ELF-1 (cell line): Measurements from ENCODE around the gene ALOX15B.

Experiments
- DNase-seq: peaks from one replicate; pipeline ENCODE4 v3.0.0-alpha.2; 2016; ENCODE audit warnings: low read depth, low spot score

Gene ALOX15B

DNA sequence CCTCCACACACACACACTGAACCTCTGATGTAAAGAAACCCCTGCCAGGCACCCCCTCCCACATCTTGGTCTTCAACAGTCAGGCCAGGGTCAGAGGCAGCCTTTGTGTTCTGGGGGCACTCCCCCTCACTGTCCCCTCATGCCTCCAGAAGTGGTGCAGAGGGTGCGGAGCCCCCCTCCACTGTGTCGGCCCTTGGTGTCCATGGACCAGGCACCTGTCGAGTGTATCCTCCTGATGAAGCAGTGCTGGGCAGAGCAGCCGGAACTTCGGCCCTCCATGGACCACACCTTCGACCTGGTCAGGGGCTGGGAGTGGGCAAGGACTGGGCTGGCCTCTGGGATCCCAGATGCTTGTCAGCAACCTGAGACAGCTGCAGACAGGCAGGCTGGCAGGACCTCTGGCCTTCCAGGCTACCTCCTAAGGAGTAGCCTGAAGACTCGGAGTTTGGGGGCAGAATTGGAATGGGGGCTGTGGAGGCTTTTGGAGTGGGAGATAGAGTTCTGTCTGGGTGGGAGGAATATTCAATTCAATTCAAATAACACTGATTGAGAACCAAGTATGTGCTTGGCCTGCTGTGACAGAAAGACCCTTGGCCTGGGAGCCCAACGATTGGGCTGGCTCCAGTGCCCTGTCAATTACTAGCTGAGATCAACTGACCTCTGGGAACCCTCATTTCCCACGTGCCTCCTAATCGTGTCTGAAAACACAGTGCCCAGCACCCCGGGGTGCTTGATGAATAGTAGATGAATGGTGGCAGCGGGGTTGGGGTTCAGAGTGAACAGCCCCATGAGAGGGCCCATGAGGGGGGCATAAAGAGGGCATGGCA lies 24.9 kb upstream of the ALOX15B start:
- DNase-seq, result no peak

DNA sequence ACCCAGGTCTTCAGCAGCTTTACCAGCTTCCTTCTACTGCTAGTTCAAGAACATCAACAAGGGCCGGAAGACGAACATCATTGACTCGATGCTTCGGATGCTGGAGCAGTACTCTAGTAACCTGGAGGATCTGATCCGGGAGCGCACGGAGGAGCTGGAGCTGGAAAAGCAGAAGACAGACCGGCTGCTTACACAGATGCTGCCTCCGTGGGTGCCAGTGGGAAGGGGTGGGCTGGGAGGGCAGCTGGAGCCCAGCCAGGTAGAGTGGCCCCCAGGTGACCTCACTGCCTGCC lies 24.4 kb upstream of the ALOX15B start:
- no peak for DNase-seq

GRCh38 chr17:8015236-8015956 lies 23.5 kb upstream of the ALOX15B start:
- DNase-seq, result no peak

GRCh38 chr17:8015957-8016631 lies 22.8 kb upstream of the ALOX15B start:
- no peak for DNase-seq

DNA sequence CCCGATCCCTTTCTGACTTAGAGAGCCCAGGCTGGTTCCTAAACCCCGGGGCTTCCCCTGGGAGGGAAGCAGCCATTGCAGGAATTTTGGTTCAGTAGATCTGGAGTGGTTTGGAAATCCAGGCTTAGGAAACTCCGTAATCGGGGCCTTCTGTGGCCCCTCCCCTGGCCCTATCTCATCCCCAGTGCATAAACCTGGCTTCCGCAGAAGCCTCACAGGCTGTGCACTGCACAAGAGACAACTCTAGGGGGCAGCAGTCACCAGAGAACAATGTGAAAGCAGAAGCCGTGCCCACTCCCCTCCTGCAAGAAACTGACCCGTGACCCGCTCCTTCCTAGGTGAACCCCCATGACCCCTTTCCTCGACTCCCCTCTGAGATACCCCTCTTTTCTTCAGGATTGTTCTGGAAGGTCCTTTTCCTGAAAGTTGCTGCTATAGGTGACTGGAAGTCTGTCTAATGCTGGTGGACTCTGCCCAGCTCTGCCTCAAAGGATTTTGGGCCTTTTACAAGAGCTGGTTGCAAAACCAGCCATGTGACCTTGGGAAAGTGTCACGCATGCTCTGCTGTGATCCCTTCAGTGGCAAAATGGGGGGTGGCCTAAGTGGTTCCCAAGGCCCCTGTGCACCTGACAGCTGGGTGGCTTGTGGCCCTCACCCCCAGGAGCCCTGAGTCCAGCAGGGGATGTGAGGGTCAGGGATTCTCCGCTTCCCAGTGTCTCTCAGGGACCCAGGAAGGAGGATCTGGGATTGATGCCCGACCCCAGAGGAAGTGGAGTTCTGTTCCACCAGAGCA lies 22.0 kb upstream of the ALOX15B start:
- peak; percentile 87 for DNase-seq

DNA sequence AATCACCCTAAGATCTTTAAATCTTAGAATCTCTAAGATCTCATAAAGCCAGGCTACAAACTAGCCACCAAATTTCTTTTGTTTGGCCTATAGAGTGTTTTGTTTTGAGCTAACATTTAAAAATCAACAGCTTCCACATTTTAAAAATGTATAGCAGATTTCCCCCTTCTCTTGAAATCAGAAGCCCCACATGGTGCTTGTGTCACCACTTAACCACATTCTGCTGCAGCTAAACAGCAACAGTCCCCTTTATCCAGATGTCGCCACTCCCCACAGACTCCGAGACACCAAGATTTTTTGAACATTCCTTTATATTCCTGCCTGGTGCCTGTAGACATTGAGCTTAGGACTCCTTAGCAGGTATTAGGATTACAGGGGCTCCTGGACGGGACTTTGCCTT lies 20.4 kb upstream of the ALOX15B start:
- no peak for DNase-seq

DNA sequence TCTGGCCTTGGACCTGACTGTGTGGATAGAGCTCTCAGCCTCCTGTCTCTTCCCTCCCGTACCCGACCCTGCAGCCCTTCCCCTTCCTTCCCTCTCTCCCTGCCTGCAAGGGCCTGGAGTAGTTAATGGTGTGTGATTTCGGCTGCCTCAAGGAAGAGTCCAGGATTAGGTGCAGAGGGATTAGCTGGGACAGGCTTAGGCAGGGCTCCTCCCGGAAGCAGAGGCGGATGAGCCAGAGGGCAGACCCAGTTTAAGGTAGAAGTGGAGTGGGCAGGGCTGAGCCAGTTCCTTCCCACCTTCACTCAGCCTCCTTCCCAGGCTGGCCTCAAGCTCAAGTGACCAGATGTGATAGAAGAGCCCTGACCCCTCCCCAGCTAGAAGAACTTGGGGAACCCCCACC lies 19.7 kb upstream of the ALOX15B start:
- DNase-seq, result peak; percentile 78

DNA sequence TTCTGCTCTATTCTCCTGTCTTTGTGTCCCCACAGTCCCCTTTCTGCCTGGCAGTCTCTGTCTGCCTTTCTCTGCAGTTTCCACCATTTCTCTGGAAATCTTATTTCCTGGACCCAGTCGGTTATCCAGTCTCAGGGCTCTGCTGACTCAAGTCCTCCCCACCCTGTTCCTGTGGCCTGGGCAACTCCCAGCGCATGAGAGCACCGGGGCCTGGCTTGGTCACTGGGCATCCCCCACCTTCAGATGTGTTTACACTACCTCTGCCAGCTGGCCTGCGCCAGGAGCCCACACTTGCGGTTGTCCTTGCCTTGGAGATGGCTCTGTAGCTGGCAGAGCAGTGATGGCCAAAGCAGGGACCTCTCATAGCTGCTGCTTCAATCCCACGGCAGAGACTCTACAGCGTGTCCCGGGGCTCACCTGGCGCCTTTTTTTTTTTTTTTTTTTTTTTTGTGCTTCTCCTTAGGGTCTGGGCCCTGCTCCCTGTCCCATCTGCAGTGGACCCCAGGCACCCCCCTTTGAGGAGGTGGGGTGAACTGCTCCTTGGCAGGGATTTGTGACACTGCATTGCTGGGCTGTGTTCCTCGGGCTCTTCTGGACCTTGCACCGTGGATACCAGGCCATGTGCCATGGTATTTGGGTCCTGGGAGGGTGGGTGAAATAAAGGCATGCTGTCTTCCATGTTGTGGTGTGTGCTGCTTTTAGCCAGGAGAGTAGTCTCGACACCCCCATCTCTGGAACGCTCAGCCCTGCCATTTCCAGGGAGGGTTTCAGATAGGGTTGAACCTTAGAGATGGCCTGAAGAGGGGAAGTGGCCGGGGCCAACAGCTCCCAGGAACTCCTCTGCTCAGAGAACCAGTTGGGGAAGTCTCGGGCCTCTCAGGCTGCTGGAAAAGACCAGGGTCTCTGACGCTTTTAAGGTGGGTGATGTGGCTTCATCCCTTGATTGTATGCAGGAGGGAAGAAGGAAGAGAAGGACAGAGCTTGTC lies 18.9 kb upstream of the ALOX15B start:
- no peak for DNase-seq

DNA sequence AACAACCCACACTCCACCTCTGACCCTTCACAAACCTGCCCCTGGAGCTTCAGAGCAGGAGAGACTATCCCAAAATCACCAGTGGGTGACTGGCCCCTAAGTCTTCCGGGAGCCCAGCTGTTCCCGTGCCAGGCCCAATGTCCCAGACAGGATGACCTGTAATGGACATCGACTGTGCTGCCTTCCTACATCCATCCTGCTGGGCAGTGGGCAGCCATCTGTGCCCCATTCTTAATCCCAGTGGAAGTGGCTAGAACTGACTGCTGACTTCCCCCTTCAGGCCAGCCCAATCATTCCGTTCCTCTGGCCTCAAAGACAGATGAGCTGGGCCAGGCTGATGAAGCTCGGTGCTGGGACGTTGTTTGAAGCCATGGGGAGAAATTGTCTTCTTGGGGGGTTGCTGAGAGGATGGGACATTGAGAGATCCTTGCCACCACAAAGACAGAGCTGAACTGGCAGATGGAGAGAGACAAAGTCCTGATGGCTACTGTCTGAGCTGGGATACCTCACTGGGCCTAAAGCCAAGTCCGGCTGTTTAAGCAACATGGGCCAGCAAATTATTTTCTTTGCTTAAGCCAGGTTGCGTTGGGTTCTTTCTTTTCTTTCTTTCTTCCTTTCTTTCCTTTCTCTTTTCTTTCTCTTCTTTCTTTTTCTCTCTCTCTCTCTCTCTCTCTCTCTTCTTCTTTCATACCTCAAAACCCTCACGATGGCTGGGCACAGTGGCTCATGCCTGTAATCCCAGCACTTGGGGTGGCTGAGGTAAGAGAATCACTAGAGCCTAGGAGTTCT lies 17.9 kb upstream of the ALOX15B start:
- no peak for DNase-seq

DNA sequence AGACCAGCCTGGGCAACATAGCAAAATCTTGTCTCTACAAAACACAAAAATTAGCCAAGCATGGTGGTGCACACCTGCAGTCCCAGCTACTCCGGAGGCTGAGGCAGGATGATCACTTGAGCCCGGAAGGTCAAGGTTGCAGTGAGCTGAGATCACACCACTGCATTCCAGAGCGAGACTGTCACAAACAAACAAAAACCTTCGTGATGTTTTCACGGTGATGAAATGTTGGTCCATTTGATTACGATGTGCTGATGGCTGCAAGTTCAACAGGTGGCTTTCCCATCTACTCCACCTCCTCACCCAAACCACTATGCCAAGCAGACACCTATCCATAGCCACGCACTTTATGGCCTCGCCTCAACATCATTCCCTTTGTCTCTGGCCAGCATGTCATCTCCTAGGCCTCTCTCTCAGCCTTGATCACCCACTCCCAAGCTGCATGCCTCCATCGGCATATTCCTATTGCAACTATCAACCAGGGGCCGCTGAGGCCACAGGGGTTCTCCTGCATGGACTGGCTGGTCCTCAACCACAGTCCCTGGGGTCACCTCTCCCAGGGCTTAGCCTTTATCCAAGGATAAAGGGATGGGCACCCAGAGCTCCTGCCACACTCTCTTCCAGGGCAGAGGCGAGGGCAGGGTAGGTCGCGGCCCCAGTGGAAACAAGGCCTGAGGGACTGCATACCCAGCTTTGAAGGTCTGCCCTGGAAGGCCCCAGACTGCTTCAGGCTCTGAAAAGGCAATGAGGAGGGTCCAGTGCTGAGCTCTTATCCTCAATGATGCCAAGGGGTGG lies 17.1 kb upstream of the ALOX15B start:
- DNase-seq, result no peak

DNA sequence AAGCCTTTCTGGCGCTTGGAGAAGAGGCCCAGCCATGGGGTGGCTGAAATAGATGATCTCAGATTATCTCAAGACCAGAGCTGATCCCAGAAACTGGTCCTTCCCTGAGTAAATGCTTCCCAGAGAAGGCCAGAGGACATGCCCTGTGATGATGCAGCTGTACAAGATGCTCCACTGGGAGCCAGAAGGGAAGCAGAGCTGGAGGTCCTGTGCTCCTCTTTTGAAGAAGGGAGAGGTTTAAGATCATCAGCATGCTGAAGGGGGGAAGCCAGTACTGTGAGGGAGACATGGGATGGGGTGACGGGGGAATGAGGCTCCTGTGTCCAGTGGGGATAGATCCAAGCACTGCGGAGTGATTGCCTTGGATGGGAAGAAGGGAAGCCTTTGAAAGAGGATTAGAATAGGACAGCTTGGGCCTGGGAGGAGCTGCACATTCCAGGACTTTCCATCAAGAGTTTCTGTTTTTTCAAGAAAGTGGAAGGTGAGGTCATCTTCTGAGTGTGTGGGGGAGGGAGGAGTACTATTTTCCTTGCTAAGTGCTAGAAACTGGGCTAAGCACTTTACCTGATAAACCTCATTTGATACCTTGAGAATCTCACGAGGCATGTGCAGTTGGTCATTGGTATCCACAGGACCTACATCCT lies 16.4 kb upstream of the ALOX15B start:
- peak; percentile 58 for DNase-seq

GRCh38 chr17:8024161-8024560 lies 14.7 kb upstream of the ALOX15B start:
- DNase-seq, result peak; percentile 66

DNA sequence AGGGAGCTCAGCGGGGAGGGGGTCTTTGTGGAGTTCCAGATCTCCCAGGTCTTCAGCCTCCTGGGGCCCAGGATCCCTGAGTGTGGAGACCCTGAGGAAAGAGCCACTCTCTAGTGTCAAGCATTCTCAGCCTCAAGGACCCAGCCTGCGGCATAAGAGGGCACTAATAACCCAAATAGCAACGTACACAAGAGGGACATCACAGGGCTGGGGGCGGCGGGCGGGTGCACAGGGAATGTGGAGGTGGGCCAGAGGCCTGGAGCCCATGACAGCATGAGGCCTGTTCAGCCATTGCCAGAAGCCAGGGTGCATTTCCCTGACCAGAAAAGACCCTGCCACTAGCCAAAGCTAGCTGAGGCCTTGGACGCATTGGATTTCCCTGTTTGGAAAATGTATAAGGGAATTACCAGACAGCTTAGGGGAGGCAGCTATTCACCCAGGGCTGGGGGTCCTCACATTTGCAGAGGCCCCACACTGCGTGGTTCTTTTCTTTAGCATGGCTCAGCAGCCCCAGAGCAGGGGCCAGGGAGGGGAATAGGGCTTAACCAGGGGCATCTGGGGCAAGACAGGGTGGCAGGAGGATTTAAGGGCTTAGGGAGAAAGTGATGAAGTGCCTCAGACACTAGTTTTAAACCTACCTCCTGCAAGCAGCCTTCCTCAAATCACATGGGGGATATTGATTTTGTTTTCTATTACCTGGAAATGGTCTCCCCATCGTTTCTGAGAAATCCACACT lies 13.5 kb upstream of the ALOX15B start:
- no peak for DNase-seq

- DNase-seq, result peak; percentile 60
These were observed 9.7 kb upstream of the ALOX15B start for GRCh38 chr17:8029121-8029520.

GRCh38 chr17:8031261-8031661 lies 7.6 kb upstream of the ALOX15B start:
- DNase-seq, result no peak

GRCh38 chr17:8031950-8032349 lies 6.9 kb upstream of the ALOX15B start:
- DNase-seq, result no peak

GRCh38 chr17:8032442-8032841 lies 6.4 kb upstream of the ALOX15B start:
- DNase-seq, result no peak

- no peak for DNase-seq
These were observed 831 bp downstream of the ALOX15B start for GRCh38 chr17:8039611-8040168.
